GM19351 (cell line): ENCODE results near the gene C1QTNF12.

Experiments used
- ATAC-seq: cut with Tn5 transposase; IDR thresholded peaks from one replicate; pipeline ENCODE4 v1.9.1; 2021; ENCODE audit warnings: mild to moderate bottlenecking, moderate library complexity; ENCODE audit not compliant: unreplicated experiment

Gene C1QTNF12

GRCh38 chr1:1246577-1247340 is at the start of gene C1QTNF12:
Gene C1QTNF12 (minus strand): TSS chr1:1246722. CDS start chr1:1246690, 32 bp downstream.
- ATAC-seq = no peak

GRCh38 chr1:1295154-1295923 is 48.8 kb upstream of the C1QTNF12 start:
- ATAC-seq = no peak

GRCh38 chr1:1294250-1294890 is 47.8 kb upstream of the C1QTNF12 start:
- no peak for ATAC-seq

GRCh38 chr1:1293263-1294249 is 47.0 kb upstream of the C1QTNF12 start:
- ATAC-seq = no peak

- no peak for ATAC-seq
Measured at GRCh38 chr1:1292851-1293250, 46.3 kb upstream of the C1QTNF12 start.

- no peak for ATAC-seq
Measured at GRCh38 chr1:1292442-1292779, 45.9 kb upstream of the C1QTNF12 start.

GRCh38 chr1:1291548-1292441 is 45.3 kb upstream of the C1QTNF12 start:
- no peak for ATAC-seq

- no peak for ATAC-seq
Measured at GRCh38 chr1:1291023-1291528, 44.6 kb upstream of the C1QTNF12 start.

- no peak for ATAC-seq
Measured at GRCh38 chr1:1290238-1290731, 43.8 kb upstream of the C1QTNF12 start.

- no peak for ATAC-seq
Measured at GRCh38 chr1:1287288-1288110, 41.0 kb upstream of the C1QTNF12 start.

- no peak for ATAC-seq
Measured at GRCh38 chr1:1286313-1287261, 40.1 kb upstream of the C1QTNF12 start.

GRCh38 chr1:1285611-1286311 is 39.2 kb upstream of the C1QTNF12 start:
- ATAC-seq = no peak

- ATAC-seq = no peak
Measured at GRCh38 chr1:1285102-1285571, 38.6 kb upstream of the C1QTNF12 start.

GRCh38 chr1:1284221-1285101 is 37.9 kb upstream of the C1QTNF12 start:
- no peak for ATAC-seq

- ATAC-seq = no peak
Measured at GRCh38 chr1:1283821-1284220, 37.3 kb upstream of the C1QTNF12 start.

GRCh38 chr1:1282998-1283397 is 36.5 kb upstream of the C1QTNF12 start:
- no peak for ATAC-seq
